ENCODE measurements around the gene SLC16A14.
"Not testable (repeated sequence)": the region's sequence is repeated elsewhere in the genome, so short reads cannot be mapped to it uniquely, and the experiment has no call there.

The SLC16A14 gene, protein sequence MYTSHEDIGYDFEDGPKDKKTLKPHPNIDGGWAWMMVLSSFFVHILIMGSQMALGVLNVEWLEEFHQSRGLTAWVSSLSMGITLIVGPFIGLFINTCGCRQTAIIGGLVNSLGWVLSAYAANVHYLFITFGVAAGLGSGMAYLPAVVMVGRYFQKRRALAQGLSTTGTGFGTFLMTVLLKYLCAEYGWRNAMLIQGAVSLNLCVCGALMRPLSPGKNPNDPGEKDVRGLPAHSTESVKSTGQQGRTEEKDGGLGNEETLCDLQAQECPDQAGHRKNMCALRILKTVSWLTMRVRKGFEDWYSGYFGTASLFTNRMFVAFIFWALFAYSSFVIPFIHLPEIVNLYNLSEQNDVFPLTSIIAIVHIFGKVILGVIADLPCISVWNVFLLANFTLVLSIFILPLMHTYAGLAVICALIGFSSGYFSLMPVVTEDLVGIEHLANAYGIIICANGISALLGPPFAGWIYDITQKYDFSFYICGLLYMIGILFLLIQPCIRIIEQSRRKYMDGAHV

DNA sequence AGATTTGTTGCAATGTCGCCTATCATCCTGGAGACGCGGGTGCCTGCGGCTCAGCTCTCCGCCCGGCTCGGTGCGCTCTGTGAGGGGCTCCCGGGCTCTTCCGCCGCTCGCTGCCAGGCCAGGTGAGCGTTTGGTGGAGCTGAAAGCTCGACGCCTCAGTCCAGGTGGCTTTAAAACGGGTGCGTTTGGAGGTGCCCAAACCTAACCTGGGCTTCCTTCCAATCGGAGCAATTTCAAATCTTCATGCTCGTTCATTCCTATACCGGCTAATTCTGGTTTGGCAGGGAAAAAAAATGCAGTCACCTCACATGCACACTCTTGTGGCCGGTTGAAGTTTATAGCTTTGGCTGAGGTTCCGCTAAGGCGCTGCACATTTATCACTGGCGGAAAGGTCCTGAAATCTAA is at the start of gene SLC16A14:
SLC16A14 (minus strand) TSS at position 274 of the 405 bp plus-strand sequence. CDS start 9,572 bp downstream, outside the sequence.
- no peak for TF ChIP-seq OSR1 (CRISPR knock-in tag; IDR thresholded peaks at IDR 0.05)
- TF ChIP-seq ZNF70 (CRISPR knock-in tag; IDR thresholded peaks at IDR 0.05), result no peak
- TF ChIP-seq, protein P1, sequence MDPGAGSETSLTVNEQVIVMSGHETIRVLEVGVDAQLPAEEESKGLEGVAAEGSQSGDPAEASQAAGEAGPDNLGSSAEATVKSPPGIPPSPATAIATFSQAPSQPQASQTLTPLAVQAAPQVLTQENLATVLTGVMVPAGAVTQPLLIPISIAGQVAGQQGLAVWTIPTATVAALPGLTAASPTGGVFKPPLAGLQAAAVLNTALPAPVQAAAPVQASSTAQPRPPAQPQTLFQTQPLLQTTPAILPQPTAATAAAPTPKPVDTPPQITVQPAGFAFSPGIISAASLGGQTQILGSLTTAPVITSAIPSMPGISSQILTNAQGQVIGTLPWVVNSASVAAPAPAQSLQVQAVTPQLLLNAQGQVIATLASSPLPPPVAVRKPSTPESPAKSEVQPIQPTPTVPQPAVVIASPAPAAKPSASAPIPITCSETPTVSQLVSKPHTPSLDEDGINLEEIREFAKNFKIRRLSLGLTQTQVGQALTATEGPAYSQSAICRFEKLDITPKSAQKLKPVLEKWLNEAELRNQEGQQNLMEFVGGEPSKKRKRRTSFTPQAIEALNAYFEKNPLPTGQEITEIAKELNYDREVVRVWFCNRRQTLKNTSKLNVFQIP (CRISPR knock-in tag; IDR thresholded peaks at IDR 0.05; ENCODE audit: borderline replicate concordance, low read depth), result no peak
- TF ChIP-seq CSDC2 (CRISPR knock-in tag; IDR thresholded peaks at IDR 0.05), result no peak
- TF ChIP-seq ZFP30 (CRISPR knock-in tag; IDR thresholded peaks at IDR 0.05), result no peak
- TF ChIP-seq GLIS3 (CRISPR knock-in tag; IDR thresholded peaks at IDR 0.05), result no peak
- no peak for TF ChIP-seq ESRRG (CRISPR knock-in tag; IDR thresholded peaks at IDR 0.05)
- TF ChIP-seq ZC3H10 (CRISPR knock-in tag; IDR thresholded peaks at IDR 0.05), result no peak
- no peak for TF ChIP-seq ISL1 (CRISPR knock-in tag; IDR thresholded peaks at IDR 0.05)
- no peak for TF ChIP-seq ZNF8 (CRISPR knock-in tag; IDR thresholded peaks at IDR 0.05)
- TF ChIP-seq BACH2 (CRISPR knock-in tag; IDR thresholded peaks at IDR 0.05; ENCODE audit: borderline replicate concordance), result no peak
- TF ChIP-seq, protein P2, sequence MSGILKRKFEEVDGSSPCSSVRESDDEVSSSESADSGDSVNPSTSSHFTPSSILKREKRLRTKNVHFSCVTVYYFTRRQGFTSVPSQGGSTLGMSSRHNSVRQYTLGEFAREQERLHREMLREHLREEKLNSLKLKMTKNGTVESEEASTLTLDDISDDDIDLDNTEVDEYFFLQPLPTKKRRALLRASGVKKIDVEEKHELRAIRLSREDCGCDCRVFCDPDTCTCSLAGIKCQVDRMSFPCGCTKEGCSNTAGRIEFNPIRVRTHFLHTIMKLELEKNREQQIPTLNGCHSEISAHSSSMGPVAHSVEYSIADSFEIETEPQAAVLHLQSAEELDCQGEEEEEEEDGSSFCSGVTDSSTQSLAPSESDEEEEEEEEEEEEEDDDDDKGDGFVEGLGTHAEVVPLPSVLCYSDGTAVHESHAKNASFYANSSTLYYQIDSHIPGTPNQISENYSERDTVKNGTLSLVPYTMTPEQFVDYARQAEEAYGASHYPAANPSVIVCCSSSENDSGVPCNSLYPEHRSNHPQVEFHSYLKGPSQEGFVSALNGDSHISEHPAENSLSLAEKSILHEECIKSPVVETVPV (CRISPR knock-in tag; IDR thresholded peaks at IDR 0.05), result no peak
- no peak for TF ChIP-seq TCF4 (CRISPR knock-in tag; IDR thresholded peaks at IDR 0.05; ENCODE audit: borderline replicate concordance)
- ATAC-seq, result peak; percentile 69

DNA sequence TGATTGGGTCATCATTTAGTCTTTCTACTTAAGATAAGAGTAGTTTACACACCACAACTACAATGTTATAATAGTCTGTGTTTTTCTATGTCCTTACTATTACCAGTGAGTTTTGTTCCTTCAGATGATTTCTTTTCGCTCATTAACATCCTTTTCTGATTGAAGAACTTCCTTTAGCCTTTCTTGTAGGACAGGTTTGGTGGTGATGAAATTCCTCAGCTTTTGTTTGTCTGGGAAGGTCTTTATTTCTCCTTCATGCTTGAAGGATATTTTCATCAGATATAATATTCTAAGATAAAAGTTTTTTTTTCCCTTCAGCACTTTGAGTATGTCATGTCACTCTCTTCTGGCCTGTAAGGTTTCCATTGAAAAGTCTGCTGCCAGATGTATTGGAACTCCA is 38.0 kb upstream of the SLC16A14 start:
- ATAC-seq, result no peak
- TF ChIP-seq TCF4 (CRISPR knock-in tag; IDR thresholded peaks at IDR 0.05; ENCODE audit: borderline replicate concordance) (no peak), ZFP3 (CRISPR knock-in tag; IDR thresholded peaks at IDR 0.05) (no peak), CSDC2 (CRISPR knock-in tag; IDR thresholded peaks at IDR 0.05) (no peak), ARNTL (CRISPR knock-in tag; IDR thresholded peaks at IDR 0.05; ENCODE audit: borderline replicate concordance, low read depth) (no peak), GLIS3 (CRISPR knock-in tag; IDR thresholded peaks at IDR 0.05) (no peak), ZFP30 (CRISPR knock-in tag; IDR thresholded peaks at IDR 0.05) (no peak), PPARA (CRISPR knock-in tag; IDR thresholded peaks at IDR 0.05; ENCODE audit: borderline replicate concordance) (no peak), BACH2 (CRISPR knock-in tag; IDR thresholded peaks at IDR 0.05; ENCODE audit: borderline replicate concordance) (no peak), ZNF70 (CRISPR knock-in tag; IDR thresholded peaks at IDR 0.05) (no peak), ZNF8 (CRISPR knock-in tag; IDR thresholded peaks at IDR 0.05) (no peak), ZNF565 (CRISPR knock-in tag; conservative IDR thresholded peaks at IDR 0.05; ENCODE audit: low read depth) (no peak)
- TF ChIP-seq, protein P3, sequence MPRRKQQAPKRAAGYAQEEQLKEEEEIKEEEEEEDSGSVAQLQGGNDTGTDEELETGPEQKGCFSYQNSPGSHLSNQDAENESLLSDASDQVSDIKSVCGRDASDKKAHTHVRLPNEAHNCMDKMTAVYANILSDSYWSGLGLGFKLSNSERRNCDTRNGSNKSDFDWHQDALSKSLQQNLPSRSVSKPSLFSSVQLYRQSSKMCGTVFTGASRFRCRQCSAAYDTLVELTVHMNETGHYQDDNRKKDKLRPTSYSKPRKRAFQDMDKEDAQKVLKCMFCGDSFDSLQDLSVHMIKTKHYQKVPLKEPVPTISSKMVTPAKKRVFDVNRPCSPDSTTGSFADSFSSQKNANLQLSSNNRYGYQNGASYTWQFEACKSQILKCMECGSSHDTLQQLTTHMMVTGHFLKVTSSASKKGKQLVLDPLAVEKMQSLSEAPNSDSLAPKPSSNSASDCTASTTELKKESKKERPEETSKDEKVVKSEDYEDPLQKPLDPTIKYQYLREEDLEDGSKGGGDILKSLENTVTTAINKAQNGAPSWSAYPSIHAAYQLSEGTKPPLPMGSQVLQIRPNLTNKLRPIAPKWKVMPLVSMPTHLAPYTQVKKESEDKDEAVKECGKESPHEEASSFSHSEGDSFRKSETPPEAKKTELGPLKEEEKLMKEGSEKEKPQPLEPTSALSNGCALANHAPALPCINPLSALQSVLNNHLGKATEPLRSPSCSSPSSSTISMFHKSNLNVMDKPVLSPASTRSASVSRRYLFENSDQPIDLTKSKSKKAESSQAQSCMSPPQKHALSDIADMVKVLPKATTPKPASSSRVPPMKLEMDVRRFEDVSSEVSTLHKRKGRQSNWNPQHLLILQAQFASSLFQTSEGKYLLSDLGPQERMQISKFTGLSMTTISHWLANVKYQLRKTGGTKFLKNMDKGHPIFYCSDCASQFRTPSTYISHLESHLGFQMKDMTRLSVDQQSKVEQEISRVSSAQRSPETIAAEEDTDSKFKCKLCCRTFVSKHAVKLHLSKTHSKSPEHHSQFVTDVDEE (CRISPR knock-in tag; IDR thresholded peaks at IDR 0.05), result no peak
- TF ChIP-seq, protein P1 (CRISPR knock-in tag; IDR thresholded peaks at IDR 0.05; ENCODE audit: borderline replicate concordance, low read depth), result no peak
- TF ChIP-seq, protein P2 (CRISPR knock-in tag; IDR thresholded peaks at IDR 0.05), result no peak

DNA sequence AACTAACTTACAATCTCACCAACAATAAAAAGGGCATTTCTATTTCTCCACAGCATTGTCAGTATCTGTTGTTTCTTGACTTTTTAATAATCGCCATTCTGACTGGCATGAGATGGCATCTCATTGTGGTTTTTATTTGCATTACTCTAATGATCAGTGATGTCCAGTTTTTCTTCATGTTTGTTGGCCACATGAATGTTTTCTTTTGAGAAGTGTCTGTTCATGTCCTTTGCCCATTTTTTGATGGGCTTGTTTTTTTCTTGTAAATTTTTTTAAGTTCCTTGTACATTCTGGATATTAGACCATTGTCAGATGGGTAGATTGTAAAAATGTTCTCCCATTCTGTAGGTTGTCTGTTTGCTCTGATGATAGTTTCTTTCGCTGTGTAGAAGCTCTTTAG is 33.2 kb upstream of the SLC16A14 start:
- not testable (repeated sequence) for ATAC-seq
